PC-3 (cell line): Measurements from ENCODE around the gene STK39. TPM values are rescaled to one million over a fixed set of nuclear protein-coding genes. Genes with fewer than 3 reads are reported as not detected.

ENCODE experiments used
- ATAC-seq: fragments of 200-7000 bp; cut with Tn5 transposase; 2 replicates; pipeline ENCODE4 v1.9.1; 2020; ENCODE audit warnings: mild to moderate bottlenecking, moderate library complexity
- BruUV-seq: library from RNA; stranded (reverse); fragments of 400-500 nt; replicated peaks from 2 replicates; lab custom pipeline; 2021; lab: Mats Ljungman, UMichigan
- CTCF ChIA-PET: fragments of 300-600 bp; sonication (Branson Sonifier 250); formaldehyde crosslinking; loops from one replicate; lab custom pipeline; 2022; ENCODE audit warnings: antibody characterized with exemption; lab: Charles Lee
- POLR2A ChIA-PET: fragments of 300-600 bp; sonication (Branson Sonifier 250); formaldehyde crosslinking; loops from one replicate; lab custom pipeline; 2022; ENCODE audit warnings: antibody characterized with exemption; ENCODE audit not compliant: unreplicated experiment; lab: Charles Lee
- DNase-seq: peaks from one replicate; pipeline ENCODE4 v3.0.0-alpha.2; 2015
- H2AFZ ChIP-seq: fragments of 300-600 bp; sonication (generic); 2 replicates; pipeline ENCODE4 v1.6.0; 2016; ENCODE audit warnings: antibody characterized with exemption, low read length
- H3F3A ChIP-seq: fragments of 300-600 bp; sonication (generic); one replicate; pipeline ENCODE4 v1.6.0; 2017; ENCODE audit warnings: antibody characterized with exemption, low read length, control low read depth, mild to moderate bottlenecking; ENCODE audit not compliant: unreplicated experiment
- H3K27ac ChIP-seq: fragments of 300-600 bp; sonication (generic); 2 replicates; pipeline ENCODE4 v1.5.1; 2016; ENCODE audit warnings: mild to moderate bottlenecking, low read length
- H3K27me3 ChIP-seq: fragments of 300-600 bp; sonication (generic); 2 replicates; pipeline ENCODE4 v1.6.1; 2016; ENCODE audit warnings: low read length, mixed read lengths
- H3K36me3 ChIP-seq: fragments of 300-600 bp; sonication (generic); 2 replicates; pipeline ENCODE4 v1.6.1; 2016; ENCODE audit warnings: low read depth, mixed run types, low read length, mixed read lengths
- H3K4me1 ChIP-seq: fragments of 300-600 bp; sonication (generic); 2 replicates; pipeline ENCODE4 v1.5.1; 2016; ENCODE audit warnings: low read length; ENCODE audit not compliant: insufficient read depth
- H3K4me2 ChIP-seq: fragments of 300-600 bp; sonication (generic); 2 replicates; pipeline ENCODE4 v1.6.0; 2016; ENCODE audit warnings: low read length
- H3K4me3 ChIP-seq: fragments of 300-600 bp; sonication (generic); 2 replicates; pipeline ENCODE4 v1.5.1; 2016; ENCODE audit warnings: mild to moderate bottlenecking, low read length, mixed read lengths
- H3K79me2 ChIP-seq: fragments of 300-600 bp; sonication (generic); 2 replicates; pipeline ENCODE4 v1.6.1; 2017; ENCODE audit warnings: low read length, mixed read lengths
- H3K9ac ChIP-seq: fragments of 300-600 bp; sonication (generic); 2 replicates; pipeline ENCODE4 v1.6.0; 2016; ENCODE audit warnings: mild to moderate bottlenecking, low read length
- H3K9me2 ChIP-seq: fragments of 300-600 bp; sonication (generic); replicated peaks from 2 replicates; pipeline ENCODE4 v1.6.1; 2016; ENCODE audit warnings: mixed run types, low read length, mixed read lengths
- H3K9me3 ChIP-seq: fragments of 300-600 bp; sonication (generic); 2 replicates; pipeline ENCODE4 v1.6.1; 2016; ENCODE audit warnings: low read length, mixed read lengths
- H4K20me1 ChIP-seq: fragments of 300-600 bp; sonication (generic); 2 replicates; pipeline ENCODE4 v1.6.1; 2016; ENCODE audit warnings: low read length, mixed read lengths
- CTCF ChIP-seq: fragments of 300-600 bp; sonication (generic); conservative IDR thresholded peaks from 2 replicates; pipeline ENCODE4 v1.5.1; 2017; ENCODE audit warnings: antibody characterized with exemption, low read depth, mild to moderate bottlenecking, low read length
- EZH2 ChIP-seq: fragments of 300-600 bp; sonication (generic); IDR thresholded peaks from one replicate; pipeline ENCODE4 v1.6.1; 2017; ENCODE audit warnings: antibody characterized with exemption, mild to moderate bottlenecking, low read length; ENCODE audit not compliant: unreplicated experiment
- EZH2phosphoT487 ChIP-seq: fragments of 300-600 bp; sonication (generic); IDR thresholded peaks from 2 replicates; pipeline ENCODE4 v1.6.1; 2018; ENCODE audit warnings: mild to moderate bottlenecking, antibody characterized with exemption, low read length, borderline replicate concordance
- intact Hi-C: fragments of 100-400 bp; cut with micrococcal nuclease; formaldehyde crosslinking; loops from 2 replicates; pipeline ENCODE4 v1.9.0; 2023
- total RNA-seq: library from RNA; depleted of rRNA; stranded (reverse); fragments of >200 nt; gene quantifications from 2 replicates; pipeline ENCODE4 v1.2.3, GENCODE V29; 2014

STK39 gene
- total RNA-seq, 1 experiment from 2014 or later, result 17.9 TPM

DNA sequence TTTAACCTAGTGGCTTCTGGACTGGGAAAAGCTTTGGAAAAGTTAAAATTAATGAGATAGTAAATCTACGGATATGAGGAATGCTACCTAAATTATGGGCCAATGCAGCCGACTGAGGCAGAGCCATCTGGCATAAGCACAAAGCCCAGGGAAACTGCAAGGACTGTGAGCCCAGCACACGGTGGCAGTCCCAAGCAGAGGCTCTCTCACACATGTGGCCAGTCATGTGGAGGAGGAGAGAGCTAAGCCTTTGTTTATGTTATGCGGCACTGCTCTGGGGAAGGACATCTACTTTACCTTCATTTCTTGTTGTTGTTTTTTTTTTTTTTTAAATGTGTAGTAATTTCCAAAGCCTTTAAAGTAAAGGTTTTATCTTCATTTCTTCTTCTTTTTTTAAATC, 267.0 kb downstream of the STK39 start:
- Histone ChIP-seq H3K79me2 (no peaks in the 10 kb centered on the region), H2AFZ (no peak overlapping the region), H3F3A (no peaks in the 10 kb centered on the region), H3K9me3 (no peaks in the 10 kb centered on the region), H3K4me1 (peaks cover 6% of the 10 kb centered on the region; the same call in 1 of the 2 replicates), H3K9me2 (no peaks in the 10 kb centered on the region), H3K27me3 (no peaks in the 10 kb centered on the region), H3K4me2 (no peak overlapping the region), H3K36me3 (peaks cover 4% of the 10 kb centered on the region; the same call in 1 of the 2 replicates), H3K4me3 (no peak overlapping the region), H3K27ac (no peak overlapping the region), H3K9ac (no peak overlapping the region), H4K20me1 (no peaks in the 10 kb centered on the region)
- no peak for TF ChIP-seq EZH2
- no peak for TF ChIP-seq EZH2phosphoT487
- no peak for TF ChIP-seq CTCF
- BruUV-seq, result no TSS peak
- POLR2A ChIA-PET, result no interaction called here
- CTCF ChIA-PET, result no interaction called here
- DNase-seq (no peak), ATAC-seq (no peak)
- intact Hi-C loops, result no loop called here

DNA sequence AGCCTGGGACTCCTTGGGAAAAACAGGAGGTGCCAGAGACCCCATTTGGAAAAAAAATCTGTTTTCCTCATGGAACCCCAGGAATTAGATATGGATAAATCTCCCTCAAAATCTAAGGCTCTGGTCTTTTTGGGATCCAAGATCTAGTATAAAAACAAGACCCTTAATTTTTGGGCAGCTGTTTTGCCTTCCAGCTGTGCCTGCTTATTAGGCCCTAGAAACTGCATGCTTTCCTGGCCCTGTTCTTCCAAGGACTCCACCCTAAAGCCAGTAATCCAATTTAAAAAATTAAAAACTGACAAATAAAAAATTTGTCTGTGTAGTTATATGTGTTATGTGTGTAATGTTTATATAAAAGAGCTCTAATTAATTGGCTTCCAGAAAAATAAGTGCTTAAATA, 274.6 kb downstream of the STK39 start:
- no peak overlapping the region for H3K4me3 ChIP-seq
- no peaks in the 10 kb centered on the region; the same call in 1 of the 2 replicates for H3K9me3 ChIP-seq
- CTCF ChIA-PET, result no interaction called here
- H3K79me2 ChIP-seq, result no peaks in the 10 kb centered on the region
- peaks cover 19% of the 10 kb centered on the region; the same call in 1 of the 2 replicates for H3K36me3 ChIP-seq
- no peak overlapping the region for H3K9ac ChIP-seq
- no peaks in the 10 kb centered on the region for H3K27me3 ChIP-seq
- intact Hi-C loops, result no loop called here
- H3K9me2 ChIP-seq, result no peaks in the 10 kb centered on the region
- TF ChIP-seq EZH2, result no peak
- no peak for TF ChIP-seq EZH2phosphoT487
- TF ChIP-seq CTCF, result no peak
- H3K4me2 ChIP-seq, result no peak overlapping the region
- ATAC-seq (no peak), DNase-seq (no peak)
- no peak overlapping the region for H3K27ac ChIP-seq
- no peaks in the 10 kb centered on the region for H4K20me1 ChIP-seq
- no TSS peak for BruUV-seq
- no peaks in the 10 kb centered on the region for H3F3A ChIP-seq
- no peak overlapping the region for H2AFZ ChIP-seq
- no peaks in the 10 kb centered on the region for H3K4me1 ChIP-seq
- POLR2A ChIA-PET, result no interaction called here

- H3K27ac ChIP-seq, result no peak overlapping the region
- peaks cover 19% of the 10 kb centered on the region; the same call in 1 of the 2 replicates for H3K36me3 ChIP-seq
- no peaks in the 10 kb centered on the region for H3K9me2 ChIP-seq
- no TSS peak for BruUV-seq
- TF ChIP-seq CTCF (no peak), EZH2phosphoT487 (no peak), EZH2 (no peak)
- CTCF ChIA-PET, result no interaction called here
- POLR2A ChIA-PET, result interaction anchor here (0.6 kb wide), 1 partner anchor 949 kb away, joined by 5 read pairs; no protein-coding TSS in a partner anchor
- H3K4me3 ChIP-seq, result no peak overlapping the region
- H3K4me2 ChIP-seq, result no peak overlapping the region
- H3K27me3 ChIP-seq, result no peaks in the 10 kb centered on the region
- no peak overlapping the region for H3K9ac ChIP-seq
- no peaks in the 10 kb centered on the region; the same call in 1 of the 2 replicates for H3K9me3 ChIP-seq
- intact Hi-C loops, result no loop called here
- no peaks in the 10 kb centered on the region for H3K79me2 ChIP-seq
- ATAC-seq (no peak), DNase-seq (no peak)
- no peak overlapping the region for H2AFZ ChIP-seq
- no peaks in the 10 kb centered on the region for H4K20me1 ChIP-seq
- no peaks in the 10 kb centered on the region for H3F3A ChIP-seq
- no peaks in the 10 kb centered on the region for H3K4me1 ChIP-seq
Observed at GRCh38 chr2:167972020-167972419, 275.4 kb downstream of the STK39 start.
